ENCODE results near the gene HSP90AB1.

DNA sequence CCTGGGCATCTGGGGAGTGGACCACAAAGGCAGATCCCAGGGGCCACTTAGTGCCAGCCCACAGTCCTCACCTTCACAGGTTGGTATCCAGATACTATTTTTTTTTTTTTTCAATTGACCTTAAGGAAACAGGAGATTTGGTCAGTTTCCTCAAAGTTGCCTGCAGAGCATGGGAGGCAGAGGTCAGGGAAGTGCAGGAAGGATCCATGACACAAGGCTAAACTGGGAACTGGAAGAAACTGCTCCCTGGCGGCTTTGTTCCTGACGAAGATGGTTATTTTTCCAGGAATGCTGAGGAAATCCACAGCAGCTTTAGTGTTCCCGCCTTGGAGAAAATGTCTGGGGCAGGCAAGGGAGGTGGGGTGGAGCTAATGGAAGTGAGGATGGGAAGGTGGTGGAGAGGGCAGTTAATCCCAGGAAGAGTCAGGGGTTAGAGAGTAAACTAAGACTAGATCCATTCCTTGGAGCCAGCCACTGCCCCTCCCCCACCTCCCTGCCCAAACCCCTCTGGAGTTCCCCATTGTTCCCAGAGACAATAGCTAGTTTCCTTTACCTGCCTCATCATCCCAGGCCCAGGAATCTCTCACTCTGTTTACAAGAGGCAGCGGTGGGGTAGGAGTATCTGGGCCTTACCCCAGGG is 44.4 kb upstream of the HSP90AB1 start:
- TF ChIP-seq POLR2A (IDR thresholded peaks at IDR 0.05) = no peak
- TF ChIP-seq, protein P1, sequence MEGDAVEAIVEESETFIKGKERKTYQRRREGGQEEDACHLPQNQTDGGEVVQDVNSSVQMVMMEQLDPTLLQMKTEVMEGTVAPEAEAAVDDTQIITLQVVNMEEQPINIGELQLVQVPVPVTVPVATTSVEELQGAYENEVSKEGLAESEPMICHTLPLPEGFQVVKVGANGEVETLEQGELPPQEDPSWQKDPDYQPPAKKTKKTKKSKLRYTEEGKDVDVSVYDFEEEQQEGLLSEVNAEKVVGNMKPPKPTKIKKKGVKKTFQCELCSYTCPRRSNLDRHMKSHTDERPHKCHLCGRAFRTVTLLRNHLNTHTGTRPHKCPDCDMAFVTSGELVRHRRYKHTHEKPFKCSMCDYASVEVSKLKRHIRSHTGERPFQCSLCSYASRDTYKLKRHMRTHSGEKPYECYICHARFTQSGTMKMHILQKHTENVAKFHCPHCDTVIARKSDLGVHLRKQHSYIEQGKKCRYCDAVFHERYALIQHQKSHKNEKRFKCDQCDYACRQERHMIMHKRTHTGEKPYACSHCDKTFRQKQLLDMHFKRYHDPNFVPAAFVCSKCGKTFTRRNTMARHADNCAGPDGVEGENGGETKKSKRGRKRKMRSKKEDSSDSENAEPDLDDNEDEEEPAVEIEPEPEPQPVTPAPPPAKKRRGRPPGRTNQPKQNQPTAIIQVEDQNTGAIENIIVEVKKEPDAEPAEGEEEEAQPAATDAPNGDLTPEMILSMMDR (IDR thresholded peaks at IDR 0.05) = no peak
